Stimulated activated CD8-positive, alpha-beta memory T cell treated with anti-CD3 and anti-CD28 coated beads, Interleukin-12 subunit alpha, Interleukin-12 subunit beta, amount 100 ng/mL, for 1 hour (primary cell): ENCODE measurements around the gene MCOLN2.
"Not testable (repeated sequence)": the region's sequence is repeated elsewhere in the genome, so short reads cannot be mapped to it uniquely, and the experiment has no call there.

Source experiments
- DNase-seq: peaks from one replicate; pipeline ENCODE4 v3.0.0-alpha.2; 2020; ENCODE audit warnings: low read depth

MCOLN2 gene

GRCh38 chr1:84940481-84940880, 56.4 kb downstream of the MCOLN2 start:
- no peak for DNase-seq

- DNase-seq, result no peak
Observed at GRCh38 chr1:84939761-84940160, 57.2 kb downstream of the MCOLN2 start.

DNA sequence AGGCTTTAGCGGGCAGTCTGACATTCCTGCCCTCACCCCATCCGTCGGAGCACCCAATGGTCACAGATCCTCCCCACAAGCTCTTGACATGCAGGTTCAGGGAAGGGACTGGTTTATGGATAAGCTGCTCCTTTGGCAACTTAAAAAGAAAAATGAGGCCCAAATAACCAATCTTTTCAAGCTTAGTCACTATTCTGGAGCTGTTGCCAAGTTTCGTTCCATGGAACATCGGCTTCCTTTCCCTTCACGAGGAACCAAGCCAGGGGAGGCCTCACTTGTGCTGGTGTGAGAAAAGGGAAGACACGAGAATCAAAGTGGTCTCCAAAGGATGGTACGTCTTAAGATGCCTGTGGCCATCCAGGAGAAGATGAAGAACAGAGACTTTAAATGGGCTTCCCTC, 57.8 kb downstream of the MCOLN2 start:
- DNase-seq, result no peak

DNA sequence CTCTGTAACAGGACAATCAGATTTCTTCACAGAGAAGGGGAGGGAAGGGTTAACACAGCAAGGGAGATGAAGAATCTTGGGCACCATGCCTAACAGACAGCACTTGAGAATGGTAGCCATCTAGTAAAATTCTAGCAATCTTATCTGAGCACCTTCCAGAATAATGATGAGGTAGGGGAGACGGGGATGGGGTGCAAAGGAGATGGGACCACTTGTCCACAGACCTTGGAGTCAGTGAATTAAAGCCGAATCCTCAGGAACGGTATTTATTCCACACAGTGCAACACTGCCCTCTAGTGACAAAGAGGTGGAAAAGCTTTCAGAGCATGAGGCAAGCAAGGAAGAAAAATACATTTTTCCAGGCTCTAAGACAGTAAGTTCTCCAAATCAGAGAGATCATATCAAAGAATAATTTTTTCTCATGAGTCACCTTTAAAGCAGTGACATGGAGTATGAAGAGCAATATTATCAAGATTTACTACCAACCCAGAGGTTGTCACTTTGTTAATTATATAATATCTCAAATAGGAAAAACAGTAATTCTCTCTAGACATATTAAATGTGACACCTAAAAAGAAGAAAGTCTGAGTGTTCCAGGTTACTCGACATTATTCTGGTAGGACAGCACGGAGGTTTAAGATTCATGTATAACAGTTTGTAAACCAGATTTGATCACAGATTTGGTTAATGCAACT, 60.6 kb downstream of the MCOLN2 start:
- peak; percentile 6 for DNase-seq

GRCh38 chr1:84933011-84933611, 63.8 kb downstream of the MCOLN2 start:
- no peak for DNase-seq

GRCh38 chr1:84930831-84931230, 66.1 kb downstream of the MCOLN2 start:
- DNase-seq, result no peak

- no peak for DNase-seq
Observed at GRCh38 chr1:84930329-84930728, 66.6 kb downstream of the MCOLN2 start.

DNA sequence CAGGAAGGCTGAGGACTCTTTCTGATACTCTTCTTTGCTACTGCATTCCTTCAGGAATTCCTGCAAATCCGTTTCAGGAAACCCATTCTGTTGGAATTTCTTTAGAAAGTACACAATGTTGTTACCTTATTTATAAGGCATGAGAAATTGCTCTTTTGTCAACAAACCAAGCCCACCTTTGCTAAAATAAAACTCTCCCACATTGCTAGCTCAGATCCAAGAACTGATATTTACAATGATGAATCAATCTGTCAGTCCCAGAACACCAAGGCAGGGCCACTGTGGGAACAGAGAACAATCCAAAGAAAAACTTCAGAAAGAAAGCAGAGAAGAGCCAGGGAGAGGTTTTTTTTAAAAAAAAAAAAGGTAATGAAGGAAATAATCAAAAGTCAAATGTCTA, 67.3 kb downstream of the MCOLN2 start:
- DNase-seq, result no peak

DNA sequence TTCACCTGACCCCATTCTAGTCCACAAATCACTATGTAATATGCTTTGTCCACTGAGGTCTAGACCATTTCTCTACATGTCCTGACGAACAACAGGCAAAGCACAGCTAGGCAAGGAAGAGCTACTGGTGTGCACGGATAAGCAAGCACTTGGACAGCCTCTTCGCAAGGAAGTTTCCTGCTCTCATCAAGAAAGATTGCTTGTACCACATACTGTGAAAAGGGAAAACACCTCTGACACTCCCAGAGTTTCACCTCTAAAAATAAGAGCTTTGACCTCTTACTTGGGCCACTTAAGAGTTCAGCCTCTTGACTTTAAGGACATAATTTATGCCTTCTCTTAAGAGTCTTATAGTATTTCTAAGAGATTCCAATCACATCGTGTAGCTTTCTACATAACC, 67.9 kb downstream of the MCOLN2 start:
- DNase-seq, result no peak

GRCh38 chr1:84923317-84923716, 73.6 kb downstream of the MCOLN2 start:
- DNase-seq, result no peak

- no peak for DNase-seq
Observed at GRCh38 chr1:84920159-84920558, 76.8 kb downstream of the MCOLN2 start.

DNA sequence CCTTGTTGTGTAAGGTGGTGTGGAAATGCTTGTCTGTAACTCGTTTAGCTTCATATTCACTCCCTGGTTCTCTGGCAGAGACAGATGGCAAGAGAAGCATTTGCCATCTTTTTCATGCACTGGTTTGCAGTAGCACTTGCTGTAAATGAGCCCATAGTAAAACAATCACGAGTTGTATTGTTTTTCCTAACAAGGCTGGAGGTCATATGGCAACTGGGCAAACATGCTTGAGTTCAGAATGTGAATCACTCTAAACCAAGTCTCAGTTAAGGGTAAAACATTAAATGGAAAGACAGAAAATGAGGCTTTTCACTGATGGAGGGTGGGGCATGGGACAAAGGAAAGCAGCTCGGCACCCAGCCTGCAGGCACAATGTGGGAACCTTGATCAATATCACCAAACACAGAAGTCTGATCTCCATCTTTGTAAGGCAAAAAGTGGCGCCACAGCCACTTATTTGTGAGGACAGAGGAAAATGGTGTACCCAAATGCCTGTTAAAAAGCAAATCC, 77.4 kb downstream of the MCOLN2 start:
- no peak for DNase-seq

DNA sequence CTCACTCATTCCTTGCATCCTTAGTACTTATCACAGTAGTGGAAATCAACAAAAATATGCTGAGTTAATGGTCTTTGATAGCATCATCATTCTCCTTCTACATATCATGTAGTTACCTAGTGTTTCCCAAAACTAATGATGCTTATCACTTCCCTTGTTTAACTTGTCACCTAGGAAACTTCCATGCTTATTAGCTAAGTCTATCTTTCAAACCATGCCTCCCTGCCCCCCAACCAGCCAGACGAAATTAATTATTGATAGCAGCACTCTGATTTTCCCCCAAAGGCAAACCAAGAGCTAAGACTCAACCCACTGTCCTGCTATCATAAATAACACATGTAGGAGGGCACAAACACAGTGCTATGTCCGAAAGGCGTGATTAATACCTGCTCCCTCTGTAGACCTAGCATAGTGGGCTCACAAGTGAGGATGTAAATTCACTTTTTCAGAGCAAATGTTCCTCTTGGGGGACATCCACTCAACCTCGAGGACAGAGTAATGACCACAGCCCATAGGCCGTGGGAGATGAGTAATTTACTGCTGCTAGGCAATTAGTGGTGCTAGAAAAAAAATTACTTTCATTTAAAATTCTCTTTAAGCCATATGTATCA, 78.1 kb downstream of the MCOLN2 start:
- DNase-seq, result no peak

DNA sequence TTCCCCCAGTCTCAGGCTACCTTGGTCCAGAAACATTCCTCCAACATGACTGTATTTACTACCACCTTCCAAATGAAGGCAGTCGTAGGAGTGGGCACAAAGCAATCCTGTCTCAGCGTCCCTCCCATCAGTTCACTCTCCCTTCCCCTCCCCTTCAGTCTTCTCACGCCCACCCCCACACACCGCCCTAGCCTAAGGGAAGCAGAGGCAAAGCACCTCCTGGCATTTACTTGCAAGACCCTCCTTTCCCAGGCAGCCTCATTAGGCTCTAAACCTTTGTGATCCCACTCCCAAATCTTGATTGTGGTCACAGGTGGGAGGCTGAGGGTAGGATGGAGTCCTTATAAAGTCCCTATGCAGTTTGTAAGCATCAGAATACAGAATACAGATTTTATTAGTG, 80.0 kb downstream of the MCOLN2 start:
- no peak for DNase-seq

DNA sequence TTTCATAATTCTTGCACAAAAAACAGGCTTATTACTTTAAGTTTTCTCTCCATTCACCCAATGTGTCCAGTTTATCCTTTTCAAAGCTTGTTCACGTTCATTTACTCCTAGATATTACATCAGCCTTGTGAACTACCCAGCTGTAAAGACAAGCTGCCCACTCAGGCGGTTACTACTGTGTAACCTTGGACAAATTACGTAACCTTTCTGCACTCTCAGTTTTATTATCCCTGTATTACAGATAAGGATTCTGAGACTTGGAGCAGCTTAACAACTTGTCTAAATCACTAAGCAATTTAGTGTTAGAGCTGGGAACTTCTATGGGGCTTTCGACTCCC, 83.4 kb downstream of the MCOLN2 start:
- no peak for DNase-seq

GRCh38 chr1:84912726-84913554, 84.0 kb downstream of the MCOLN2 start:
- DNase-seq, result no peak

DNA sequence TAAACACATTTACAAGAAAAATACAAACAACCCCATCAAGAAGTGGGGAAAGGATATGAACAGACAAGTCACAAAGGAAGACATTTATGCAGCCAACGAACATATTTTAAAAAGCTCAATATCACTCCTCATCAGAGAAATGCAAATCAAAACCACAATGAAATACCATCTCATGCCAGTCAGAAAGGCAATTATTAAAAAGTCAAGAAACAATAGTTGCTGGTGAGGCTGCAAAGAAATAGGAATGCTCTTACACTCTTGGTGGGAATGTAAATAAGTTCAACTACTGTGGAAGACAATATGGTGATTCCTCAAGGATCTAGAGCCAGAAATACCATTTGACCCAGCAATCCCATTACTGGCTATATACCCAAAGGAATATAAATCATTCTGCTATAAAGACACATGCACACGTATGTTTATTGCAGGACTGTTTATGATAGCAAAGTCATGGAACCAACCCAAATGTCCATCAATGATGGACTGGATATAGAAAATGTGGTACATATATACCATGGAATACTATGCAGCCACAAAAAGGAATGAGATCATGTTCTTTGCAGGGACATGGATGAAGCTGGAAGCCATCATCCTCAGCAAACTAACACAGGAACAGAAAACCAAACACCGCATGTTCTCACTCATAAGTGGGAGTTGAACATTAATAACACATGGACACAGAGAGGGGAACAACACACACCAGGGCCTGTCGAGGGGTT, 88.0 kb downstream of the MCOLN2 start:
- not testable (repeated sequence) for DNase-seq

DNA sequence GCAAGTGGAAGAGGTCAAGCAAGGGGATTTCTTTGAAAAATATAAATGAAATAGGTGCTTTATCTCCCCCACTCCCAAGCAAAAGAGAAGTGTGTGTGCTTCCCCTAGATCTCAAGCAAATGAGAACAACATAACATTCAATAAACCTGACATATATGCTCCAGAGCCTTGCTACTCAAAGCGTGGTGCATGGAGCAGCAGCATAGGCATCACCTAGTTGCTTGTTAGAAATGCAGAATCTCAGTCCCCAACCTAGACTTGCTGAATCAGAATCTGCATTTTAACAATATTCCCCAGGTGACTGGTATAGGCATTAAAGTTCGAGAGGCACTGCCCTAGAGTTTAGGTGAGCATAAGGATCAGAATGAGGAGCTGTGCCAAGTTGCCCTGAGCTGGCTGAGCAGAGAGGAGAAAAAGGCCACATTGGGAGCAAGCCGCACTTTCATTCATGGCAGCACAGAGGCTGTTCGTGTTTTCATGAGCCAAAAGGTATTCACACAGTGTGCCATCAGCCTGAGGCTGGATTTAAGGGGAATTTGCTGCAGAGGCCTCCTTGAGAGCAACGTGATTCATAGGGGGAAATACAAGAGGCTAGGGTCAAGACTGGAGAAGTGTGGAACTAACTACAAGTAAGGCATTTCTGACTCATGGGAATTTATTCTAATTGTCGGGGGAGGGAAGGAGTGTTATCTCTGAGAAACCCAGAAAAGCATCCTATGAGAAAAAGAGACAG, 89.7 kb downstream of the MCOLN2 start:
- DNase-seq, result no peak

GRCh38 chr1:84902727-84903126, 94.2 kb downstream of the MCOLN2 start:
- DNase-seq, result not testable (repeated sequence)

GRCh38 chr1:84899969-84900368, 96.9 kb downstream of the MCOLN2 start:
- no peak for DNase-seq

DNA sequence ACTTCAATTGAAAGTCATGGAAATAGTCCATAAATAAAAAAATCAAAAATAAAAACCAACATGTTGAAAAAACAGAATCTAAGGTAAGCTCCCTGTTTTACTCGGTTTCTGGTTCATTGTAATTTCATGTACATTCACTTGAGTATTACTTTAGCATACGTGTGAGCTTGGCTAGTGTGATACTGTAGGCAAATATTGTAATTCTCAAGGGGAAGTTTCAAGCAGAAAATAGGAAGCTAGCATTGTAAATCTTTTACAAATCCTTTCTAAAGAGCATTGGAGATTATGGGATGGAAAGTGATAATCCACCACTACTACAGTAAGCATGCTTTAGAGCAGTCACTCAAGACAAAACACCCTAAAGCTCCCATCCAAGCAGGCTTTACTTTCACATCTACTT, 100.6 kb downstream of the MCOLN2 start:
- DNase-seq, result no peak
